GM12892 (cell line): ENCODE results near the gene ESR1.

Experiments
- POLR2A ChIP-seq: IDR thresholded peaks from 2 replicates; pipeline ENCODE4 v1.6.1; 2011; ENCODE audit warnings: low read depth, low read length, control low read depth
- POLR2AphosphoS5 ChIP-seq: IDR thresholded peaks from 2 replicates; pipeline ENCODE4 v1.6.1; 2011; ENCODE audit warnings: low read depth, low read length, control low read depth
- TAF1 ChIP-seq: IDR thresholded peaks from 2 replicates; pipeline ENCODE4 v1.6.1; 2011; ENCODE audit warnings: low read depth, mild to moderate bottlenecking, control low read depth, low read length, borderline replicate concordance

DNA sequence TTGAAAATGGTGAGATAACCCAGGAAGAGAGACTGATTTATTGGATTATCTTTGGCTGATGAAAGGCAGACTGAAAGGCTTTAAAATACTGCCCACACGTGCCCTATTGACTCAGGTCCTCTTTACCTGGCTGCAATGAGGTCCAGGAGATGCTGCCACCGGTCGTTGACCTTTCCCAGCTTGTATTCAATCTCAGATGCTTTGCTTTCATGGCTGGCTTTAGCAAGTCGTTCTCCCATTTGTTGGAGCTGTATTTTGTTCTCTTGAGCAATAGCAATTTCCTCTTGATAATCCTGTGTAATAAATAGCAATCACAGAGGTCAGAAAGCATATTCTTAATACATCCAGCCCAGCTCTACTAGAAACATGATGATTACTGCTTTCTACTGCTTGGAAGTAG, 368.8 kb downstream of the ESR1 start:
- TF ChIP-seq POLR2A: no peak
- no peak for TF ChIP-seq POLR2AphosphoS5
- TF ChIP-seq TAF1: no peak
